ENCODE measurements around the gene ANKH.

GRCh38 chr5:14859150-14859549 lies 12.4 kb downstream of the ANKH start:
- TF ChIP-seq CTCF (conservative IDR thresholded peaks at IDR 0.05 in 1 of 2, IDR thresholded peaks at IDR 0.05 in 1 of 2; ENCODE audit: extremely low read depth in 1 of 2, insufficient read depth in 1 of 2, low read depth in 1 of 2, low read length in 2 of 2) (no peak), EZH2 (IDR thresholded peaks at IDR 0.05; ENCODE audit: borderline replicate concordance, low read length) (no peak)
